Liver (tissue), 9 donors: ENCODE results near the gene C2CD5. TPM values are rescaled to one million over a fixed set of nuclear protein-coding genes. Genes with fewer than 3 reads are reported as not detected.

Experiments
- DNase-seq: peaks from one replicate; pipeline ENCODE4 v3.0.0-alpha.2; 2017; ENCODE audit warnings: low spot score
- H3K27ac ChIP-seq, 2 donors: one replicate each; pipeline ENCODE4 v1.7.0; 2013; ENCODE audit warnings: inconsistent platforms in 2 of 2, low read length in 2 of 2, control low read depth in 1 of 2, low read depth in 1 of 2, mild to moderate bottlenecking in 1 of 2
- H3K27me3 ChIP-seq, 4 donors: one replicate each; pipeline versions ENCODE4 v1.6.1 to v1.7.0; 2013; ENCODE audit warnings: low read length in 3 of 4, inconsistent platforms in 1 of 4, mild to moderate bottlenecking in 1 of 4, moderate library complexity in 1 of 4; ENCODE audit not compliant: control insufficient read depth in 4 of 4, insufficient read depth in 4 of 4
- H3K36me3 ChIP-seq, 4 donors: one replicate each; pipeline versions ENCODE4 v1.6.1 to v1.7.0; 2013; ENCODE audit warnings: low read length in 3 of 4, mild to moderate bottlenecking in 3 of 4, low read depth in 1 of 4, moderate library complexity in 1 of 4; ENCODE audit not compliant: control insufficient read depth in 4 of 4, insufficient read depth in 3 of 4
- H3K4me1 ChIP-seq, 4 donors: one replicate each; pipeline versions ENCODE4 v1.6.1 to v1.7.0; 2013; ENCODE audit warnings: low read length in 3 of 4, mild to moderate bottlenecking in 3 of 4, moderate library complexity in 1 of 4; ENCODE audit not compliant: control insufficient read depth in 4 of 4, insufficient read depth in 4 of 4
- H3K4me3 ChIP-seq, 3 donors: one replicate each; pipeline versions ENCODE4 v1.6.1 to v1.7.0; 2013; ENCODE audit warnings: low read length in 3 of 3, control low read depth in 1 of 3, low read depth in 1 of 3, mild to moderate bottlenecking in 1 of 3
- H3K9ac ChIP-seq, 2 donors: one replicate each; pipeline ENCODE4 v1.7.0; 2013; ENCODE audit warnings: low read length in 2 of 2, mild to moderate bottlenecking in 2 of 2, moderate library complexity in 2 of 2, control low read depth in 1 of 2, low read depth in 1 of 2
- H3K9me3 ChIP-seq, 4 donors: one replicate each; pipeline versions ENCODE4 v1.6.1 to v1.7.0; 2013; ENCODE audit warnings: low read length in 3 of 4; ENCODE audit not compliant: control insufficient read depth in 4 of 4
- EGR1 ChIP-seq, 2 donors: IDR thresholded peaks; 2 replicates each; pipeline ENCODE4 v1.6.1; 2016 to 2018; ENCODE audit warnings: antibody characterized with exemption in 2 of 2, low read depth in 2 of 2
- FOXA1 ChIP-seq: IDR thresholded peaks from 2 replicates; pipeline ENCODE4 v1.6.1; 2016; ENCODE audit warnings: antibody characterized with exemption
- FOXA2 ChIP-seq: IDR thresholded peaks from 2 replicates; pipeline ENCODE4 v1.6.1; 2016; ENCODE audit warnings: antibody characterized with exemption
- GABPA ChIP-seq, 2 donors: IDR thresholded peaks in 1 of 2; conservative IDR thresholded peaks in 1 of 2; 2 replicates each; pipeline ENCODE4 v1.6.1; 2016; ENCODE audit warnings: antibody characterized with exemption in 2 of 2, mild to moderate bottlenecking in 1 of 2, moderate library complexity in 1 of 2
- HNF4A ChIP-seq, 2 donors: conservative IDR thresholded peaks; 2 replicates each; pipeline ENCODE4 v1.6.1; 2016; ENCODE audit warnings: antibody characterized with exemption in 2 of 2, mild to moderate bottlenecking in 2 of 2
- HNF4G ChIP-seq: IDR thresholded peaks from 2 replicates; pipeline ENCODE4 v1.6.1; 2016; ENCODE audit warnings: antibody characterized with exemption
- JUND ChIP-seq, 2 donors: IDR thresholded peaks; 2 replicates each; pipeline ENCODE4 v1.6.1; 2016; ENCODE audit warnings: antibody characterized with exemption in 2 of 2
- MAX ChIP-seq: IDR thresholded peaks from 2 replicates; pipeline ENCODE4 v1.6.1; 2016; ENCODE audit warnings: antibody characterized with exemption
- NR2F2 ChIP-seq: IDR thresholded peaks from 2 replicates; pipeline ENCODE4 v1.6.1; 2016; ENCODE audit warnings: antibody characterized with exemption
- RAD21 ChIP-seq, 2 donors: IDR thresholded peaks; 2 replicates each; pipeline ENCODE4 v1.6.1; 2016; ENCODE audit warnings: antibody characterized with exemption in 2 of 2, mild to moderate bottlenecking in 2 of 2
- REST ChIP-seq: IDR thresholded peaks from 2 replicates; pipeline ENCODE4 v1.6.1; 2016; ENCODE audit warnings: antibody characterized with exemption, mild to moderate bottlenecking
- RXRA ChIP-seq, 2 donors: IDR thresholded peaks; 2 replicates each; pipeline ENCODE4 v1.6.1; 2017 to 2018; ENCODE audit warnings: antibody characterized with exemption in 2 of 2, mild to moderate bottlenecking in 1 of 2
- SP1 ChIP-seq: IDR thresholded peaks from 2 replicates; pipeline ENCODE4 v1.6.1; 2018; ENCODE audit warnings: antibody characterized with exemption, mild to moderate bottlenecking
- TAF1 ChIP-seq: conservative IDR thresholded peaks from 2 replicates; pipeline ENCODE4 v1.6.1; 2016; ENCODE audit warnings: antibody characterized with exemption, mild to moderate bottlenecking
- YY1 ChIP-seq: IDR thresholded peaks from 2 replicates; pipeline ENCODE4 v1.6.1; 2016; ENCODE audit warnings: antibody characterized with exemption, mild to moderate bottlenecking
- ZBTB33 ChIP-seq: IDR thresholded peaks from 2 replicates; pipeline ENCODE4 v1.6.1; 2016; ENCODE audit warnings: antibody characterized with exemption
- WGBS: extraction: QIAGEN DNeasy Blood & Tissue Kit; methylation state at CpG from one replicate; pipeline ENCODE4 v1.1.7; 2013; 5-methylcytosine and 5-hydroxymethylcytosine counted together
- polyA plus RNA-seq, 2 donors: library from polyadenylated mRNA; stranded (reverse) in 1 of 2; unstranded in 1 of 2; fragments of 200-250 nt in 1 of 2; fragments of >200 nt in 1 of 2; fragmentation: Nextera tagmentation in 1 of 2; extraction: Ambion mirVana in 1 of 2; gene quantifications; one replicate each; pipeline versions ENCODE4 v1.2.1 to v1.2.3, GENCODE V29; 2013 to 2015
- total RNA-seq, 2 donors: library from RNA; depleted of rRNA; stranded (reverse); fragments of >200 nt; gene quantifications; one replicate each; pipeline ENCODE4 v1.2.3, GENCODE V29; 2014
- TF ChIP-seq, protein P1 (sequence below): IDR thresholded peaks from 2 replicates; pipeline ENCODE4 v1.6.1; 2016; ENCODE audit warnings: antibody characterized with exemption
- TF ChIP-seq, protein P2 (sequence below): fragments of 150-350 bp; IDR thresholded peaks from 2 replicates; pipeline ENCODE4 v1.5.1; 2017; ENCODE audit warnings: improper control_type of control experiment, low read depth, low read length; ENCODE audit not compliant: missing input control
- donor health status: healthy.
- donor health status: healthy.
- donor health status: healthy.
- donor health status: healthy.
- donor health status: healthy.

C2CD5 gene
- total and polyA plus RNA-seq, 4 donors: 5.8 to 25.0 (median 13.2) TPM

DNA sequence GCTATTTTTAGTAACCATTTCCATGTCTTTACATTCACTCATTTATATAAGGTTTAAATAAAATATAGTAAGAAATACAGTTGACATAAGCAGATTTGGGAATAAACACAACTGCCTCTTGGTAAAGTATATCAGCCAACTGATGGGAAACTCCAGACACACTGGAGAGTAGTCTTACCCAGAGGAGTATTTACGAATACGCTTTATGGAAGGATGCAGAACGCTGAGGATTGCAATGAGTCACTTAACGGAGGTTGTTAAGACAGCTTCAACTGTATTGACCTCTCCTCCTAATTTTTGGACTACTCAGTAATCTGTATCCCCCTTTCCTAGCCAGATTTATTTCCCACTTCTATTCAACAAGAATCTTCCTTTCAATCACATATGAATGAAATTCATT lies 6.0 kb downstream of the C2CD5 start:
- H3K9ac ChIP-seq: no peak overlapping the region
- H3K9me3 ChIP-seq: no peaks in the 10 kb centered on the region
- no peak overlapping the region for H3K4me3 ChIP-seq
- peaks cover 0 to 16% (median 10%) of the 10 kb centered on the region in 4 donors for H3K4me1 ChIP-seq
- no peak for DNase-seq
- H3K36me3 ChIP-seq: peaks cover 0 to under 1% (median 0%) of the 10 kb centered on the region in 4 donors
- no peak overlapping the region for H3K27ac ChIP-seq
- 94% methylated on average over 4 of the region's 4 CpGs for WGBS
- H3K27me3 ChIP-seq: no peaks in the 10 kb centered on the region
- no peak for TF ChIP-seq MAX
- TF ChIP-seq HNF4A (conservative IDR thresholded peaks at IDR 0.05): no peak
- TF ChIP-seq RXRA (IDR thresholded peaks at IDR 0.05): no peak
- no peak for TF ChIP-seq TAF1
- TF ChIP-seq, protein P1, sequence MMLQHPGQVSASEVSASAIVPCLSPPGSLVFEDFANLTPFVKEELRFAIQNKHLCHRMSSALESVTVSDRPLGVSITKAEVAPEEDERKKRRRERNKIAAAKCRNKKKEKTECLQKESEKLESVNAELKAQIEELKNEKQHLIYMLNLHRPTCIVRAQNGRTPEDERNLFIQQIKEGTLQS: no peak
- no peak for TF ChIP-seq RAD21 (IDR thresholded peaks at IDR 0.05)
- no peak for TF ChIP-seq JUND (IDR thresholded peaks at IDR 0.05)
- TF ChIP-seq REST: no peak
- TF ChIP-seq HNF4G: no peak
- no peak for TF ChIP-seq EGR1 (IDR thresholded peaks at IDR 0.05; ENCODE audit: low read depth in 2 of 2)
- TF ChIP-seq, protein P2, sequence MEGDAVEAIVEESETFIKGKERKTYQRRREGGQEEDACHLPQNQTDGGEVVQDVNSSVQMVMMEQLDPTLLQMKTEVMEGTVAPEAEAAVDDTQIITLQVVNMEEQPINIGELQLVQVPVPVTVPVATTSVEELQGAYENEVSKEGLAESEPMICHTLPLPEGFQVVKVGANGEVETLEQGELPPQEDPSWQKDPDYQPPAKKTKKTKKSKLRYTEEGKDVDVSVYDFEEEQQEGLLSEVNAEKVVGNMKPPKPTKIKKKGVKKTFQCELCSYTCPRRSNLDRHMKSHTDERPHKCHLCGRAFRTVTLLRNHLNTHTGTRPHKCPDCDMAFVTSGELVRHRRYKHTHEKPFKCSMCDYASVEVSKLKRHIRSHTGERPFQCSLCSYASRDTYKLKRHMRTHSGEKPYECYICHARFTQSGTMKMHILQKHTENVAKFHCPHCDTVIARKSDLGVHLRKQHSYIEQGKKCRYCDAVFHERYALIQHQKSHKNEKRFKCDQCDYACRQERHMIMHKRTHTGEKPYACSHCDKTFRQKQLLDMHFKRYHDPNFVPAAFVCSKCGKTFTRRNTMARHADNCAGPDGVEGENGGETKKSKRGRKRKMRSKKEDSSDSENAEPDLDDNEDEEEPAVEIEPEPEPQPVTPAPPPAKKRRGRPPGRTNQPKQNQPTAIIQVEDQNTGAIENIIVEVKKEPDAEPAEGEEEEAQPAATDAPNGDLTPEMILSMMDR: no peak
- TF ChIP-seq SP1: no peak
- TF ChIP-seq ZBTB33: no peak
- no peak for TF ChIP-seq GABPA (IDR thresholded peaks at IDR 0.05 in 1 of 2, conservative IDR thresholded peaks at IDR 0.05 in 1 of 2)
- TF ChIP-seq YY1: no peak
- TF ChIP-seq FOXA1: no peak
- TF ChIP-seq NR2F2: no peak
- no peak for TF ChIP-seq FOXA2
